WI38 (cell line): Measurements from ENCODE around the gene HDGFL2.
"Not testable (repeated sequence)": the region's sequence is repeated elsewhere in the genome, so short reads cannot be mapped to it uniquely, and the experiment has no call there.

Source experiments
- H3K4me3 ChIP-seq: 2 replicates; pipeline ENCODE4 v1.5.1; 2011; ENCODE audit warnings: low read depth, mild to moderate bottlenecking, control low read depth, low read length
- TF ChIP-seq, protein P1 (sequence below): IDR thresholded peaks from 2 replicates; pipeline ENCODE4 v1.5.1; 2012; ENCODE audit warnings: low read depth, mild to moderate bottlenecking, control low read depth, low read length

The HDGFL2 gene

DNA sequence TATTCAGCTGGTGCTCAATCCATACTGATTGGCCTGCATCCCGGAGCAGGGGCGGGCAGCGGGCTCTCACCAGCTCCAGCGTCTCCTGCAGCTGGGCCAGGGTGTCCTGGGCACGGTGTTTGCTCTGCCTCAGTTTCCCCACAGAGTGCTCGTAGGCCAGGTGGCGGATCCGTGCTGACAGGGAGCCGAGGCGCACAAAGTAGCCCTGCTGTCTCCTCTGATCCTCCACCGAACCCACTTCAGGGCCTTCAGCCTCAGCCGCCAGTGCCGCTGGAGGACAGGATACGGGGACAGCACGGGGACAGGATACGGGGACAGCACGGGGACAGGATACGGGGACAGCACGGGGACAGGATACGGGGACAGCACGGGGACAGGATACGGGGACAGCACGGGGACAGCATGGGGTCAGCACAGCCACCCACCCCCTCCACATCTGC lies 53.5 kb downstream of the HDGFL2 start:
- H3K4me3 ChIP-seq = no peak overlapping the region
- TF ChIP-seq, protein P1, sequence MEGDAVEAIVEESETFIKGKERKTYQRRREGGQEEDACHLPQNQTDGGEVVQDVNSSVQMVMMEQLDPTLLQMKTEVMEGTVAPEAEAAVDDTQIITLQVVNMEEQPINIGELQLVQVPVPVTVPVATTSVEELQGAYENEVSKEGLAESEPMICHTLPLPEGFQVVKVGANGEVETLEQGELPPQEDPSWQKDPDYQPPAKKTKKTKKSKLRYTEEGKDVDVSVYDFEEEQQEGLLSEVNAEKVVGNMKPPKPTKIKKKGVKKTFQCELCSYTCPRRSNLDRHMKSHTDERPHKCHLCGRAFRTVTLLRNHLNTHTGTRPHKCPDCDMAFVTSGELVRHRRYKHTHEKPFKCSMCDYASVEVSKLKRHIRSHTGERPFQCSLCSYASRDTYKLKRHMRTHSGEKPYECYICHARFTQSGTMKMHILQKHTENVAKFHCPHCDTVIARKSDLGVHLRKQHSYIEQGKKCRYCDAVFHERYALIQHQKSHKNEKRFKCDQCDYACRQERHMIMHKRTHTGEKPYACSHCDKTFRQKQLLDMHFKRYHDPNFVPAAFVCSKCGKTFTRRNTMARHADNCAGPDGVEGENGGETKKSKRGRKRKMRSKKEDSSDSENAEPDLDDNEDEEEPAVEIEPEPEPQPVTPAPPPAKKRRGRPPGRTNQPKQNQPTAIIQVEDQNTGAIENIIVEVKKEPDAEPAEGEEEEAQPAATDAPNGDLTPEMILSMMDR = no peak

DNA sequence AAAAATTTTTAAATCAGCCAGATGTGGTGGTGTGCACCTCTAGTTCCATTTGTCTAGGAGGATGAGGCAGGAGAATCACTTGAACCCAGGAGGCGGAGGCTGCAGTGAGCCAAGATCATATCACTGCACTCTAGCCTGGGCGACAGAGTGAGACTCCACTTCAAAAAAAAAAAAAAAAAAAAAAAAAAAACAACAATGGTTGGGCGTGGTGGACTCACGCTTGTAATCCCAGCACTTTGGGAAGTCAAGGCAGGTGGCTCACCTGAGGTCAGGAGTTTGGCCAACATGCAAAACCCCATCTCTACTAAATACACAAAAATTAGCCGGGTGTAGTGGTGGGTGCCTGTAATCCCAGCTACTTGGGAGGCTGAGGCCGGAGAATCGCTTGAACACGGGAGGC lies 55.3 kb downstream of the HDGFL2 start:
- H3K4me3 ChIP-seq = not testable (repeated sequence)

- no peak overlapping the region for H3K4me3 ChIP-seq
- TF ChIP-seq, protein P1 = no peak
Observed at GRCh38 chr19:4528843-4529242, 56.7 kb downstream of the HDGFL2 start.

GRCh38 chr19:4529924-4530522 lies 57.9 kb downstream of the HDGFL2 start:
- TF ChIP-seq, protein P1 = no peak
- no peak overlapping the region for H3K4me3 ChIP-seq

- TF ChIP-seq, protein P1 = no peak
- no peak overlapping the region for H3K4me3 ChIP-seq
Observed at GRCh38 chr19:4531562-4532165, 59.6 kb downstream of the HDGFL2 start.

DNA sequence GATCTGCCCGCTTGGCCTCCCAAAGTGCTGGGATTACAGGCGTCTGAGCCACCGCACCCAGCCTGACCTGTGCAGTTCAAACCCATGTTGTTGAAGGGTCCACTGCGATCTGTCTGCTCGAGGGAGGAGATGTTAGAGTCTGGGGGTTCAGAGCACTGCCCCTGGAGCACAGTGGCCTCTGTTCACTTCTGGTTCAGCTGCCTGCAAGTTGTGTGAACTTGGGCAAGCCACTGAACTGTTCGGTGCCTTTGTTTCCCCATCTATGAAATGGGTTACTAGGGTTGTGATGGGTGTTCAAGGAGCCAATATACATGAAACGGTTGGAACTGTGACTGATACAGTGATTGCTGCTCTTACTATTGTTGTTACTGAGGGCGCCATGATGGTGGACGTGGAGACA lies 61.2 kb downstream of the HDGFL2 start:
- TF ChIP-seq, protein P1 = no peak
- H3K4me3 ChIP-seq = no peak overlapping the region

DNA sequence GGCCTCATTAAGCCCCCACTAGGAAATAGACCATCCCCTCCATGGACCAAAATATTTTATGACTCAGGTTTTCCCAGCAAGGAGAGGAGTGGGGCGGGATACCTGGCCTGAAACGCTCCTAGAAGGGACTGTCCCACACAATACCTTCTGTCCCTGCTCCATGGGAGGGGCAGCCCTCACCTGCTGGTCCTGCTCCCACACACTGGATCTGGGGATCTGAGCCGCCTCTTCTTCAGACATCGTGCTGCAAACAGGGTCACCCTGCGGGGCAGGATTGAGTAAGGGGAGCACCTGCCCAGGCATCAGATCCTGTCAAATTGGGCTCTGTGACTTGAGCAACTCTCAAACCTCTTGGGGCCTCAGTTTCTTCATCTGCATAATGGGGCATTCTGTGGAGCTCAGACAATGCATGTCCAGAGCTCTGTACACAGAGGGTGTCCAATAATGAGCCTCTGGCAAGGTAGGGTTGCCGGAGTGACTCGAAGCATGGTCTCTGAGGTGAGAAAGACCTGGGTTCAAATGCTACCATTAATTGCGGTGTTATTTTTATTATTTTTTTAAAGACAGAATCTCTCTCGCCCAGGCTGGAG lies 61.8 kb downstream of the HDGFL2 start:
- TF ChIP-seq, protein P1 = no peak
- no peak overlapping the region for H3K4me3 ChIP-seq
